ENCODE data around the gene TRPC4AP. TPM values are rescaled to one million over a fixed set of nuclear protein-coding genes. Genes with fewer than 3 reads are reported as not detected.

Gene TRPC4AP
- total RNA-seq, 1 donor = 98.8 TPM

DNA sequence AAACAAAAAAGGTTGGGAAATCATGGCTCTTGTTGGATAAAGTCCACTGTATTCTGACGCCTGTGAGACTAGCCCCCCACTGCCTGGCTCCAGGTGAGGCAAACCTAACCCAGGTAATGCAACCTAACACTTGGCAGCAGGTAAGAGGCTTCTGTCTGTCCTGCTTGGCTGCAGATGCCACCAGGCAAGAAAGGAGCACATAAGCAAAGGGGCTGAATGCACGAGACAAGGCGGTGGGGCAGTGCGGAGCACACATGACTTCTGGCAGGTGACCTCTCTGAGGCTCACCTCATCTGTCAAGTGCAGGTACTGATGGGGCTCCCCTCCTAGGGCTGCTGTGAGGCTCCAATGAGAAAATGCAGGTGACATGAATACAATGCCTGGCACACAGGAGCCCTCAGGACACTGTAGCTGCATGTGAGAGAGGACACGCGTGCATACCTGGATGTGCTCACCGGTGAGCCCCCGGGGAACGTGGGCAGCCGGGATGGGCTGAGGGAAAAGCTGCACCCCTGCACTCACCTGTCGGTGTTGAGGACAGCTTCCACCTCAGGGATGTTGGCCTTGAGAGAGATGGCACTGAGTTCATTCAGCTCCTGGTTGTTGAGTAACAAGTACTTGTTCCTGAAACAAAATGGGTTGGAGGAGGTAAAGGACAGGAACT, 82.8 kb downstream of the TRPC4AP start:
- H3K27ac ChIP-seq (ENCODE audit: low read depth, low read length) = no peak overlapping the region
- no peak overlapping the region for H2AFZ ChIP-seq (ENCODE audit: low read length)
- no peaks in the 10 kb centered on the region for H3K4me1 ChIP-seq (ENCODE audit: insufficient read depth, low read length)
- H4K20me1 ChIP-seq (ENCODE audit: insufficient read depth, low read length) = peaks cover 9% of the 10 kb centered on the region
- peak; percentile 52 for DNase-seq (ENCODE audit: insufficient read length, low spot score, missing footprints)
- no peaks in the 10 kb centered on the region for H3K79me2 ChIP-seq (ENCODE audit: insufficient read depth, low read length)
- H3K36me3 ChIP-seq (ENCODE audit: insufficient read depth, low read length) = peaks cover 91% of the 10 kb centered on the region
- no peaks in the 10 kb centered on the region for H3K9me3 ChIP-seq (ENCODE audit: low read depth, low read length)
- H3K4me2 ChIP-seq (ENCODE audit: insufficient read depth, low read length) = no peak overlapping the region
- TF ChIP-seq, protein P1, sequence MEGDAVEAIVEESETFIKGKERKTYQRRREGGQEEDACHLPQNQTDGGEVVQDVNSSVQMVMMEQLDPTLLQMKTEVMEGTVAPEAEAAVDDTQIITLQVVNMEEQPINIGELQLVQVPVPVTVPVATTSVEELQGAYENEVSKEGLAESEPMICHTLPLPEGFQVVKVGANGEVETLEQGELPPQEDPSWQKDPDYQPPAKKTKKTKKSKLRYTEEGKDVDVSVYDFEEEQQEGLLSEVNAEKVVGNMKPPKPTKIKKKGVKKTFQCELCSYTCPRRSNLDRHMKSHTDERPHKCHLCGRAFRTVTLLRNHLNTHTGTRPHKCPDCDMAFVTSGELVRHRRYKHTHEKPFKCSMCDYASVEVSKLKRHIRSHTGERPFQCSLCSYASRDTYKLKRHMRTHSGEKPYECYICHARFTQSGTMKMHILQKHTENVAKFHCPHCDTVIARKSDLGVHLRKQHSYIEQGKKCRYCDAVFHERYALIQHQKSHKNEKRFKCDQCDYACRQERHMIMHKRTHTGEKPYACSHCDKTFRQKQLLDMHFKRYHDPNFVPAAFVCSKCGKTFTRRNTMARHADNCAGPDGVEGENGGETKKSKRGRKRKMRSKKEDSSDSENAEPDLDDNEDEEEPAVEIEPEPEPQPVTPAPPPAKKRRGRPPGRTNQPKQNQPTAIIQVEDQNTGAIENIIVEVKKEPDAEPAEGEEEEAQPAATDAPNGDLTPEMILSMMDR (IDR thresholded peaks at IDR 0.05; ENCODE audit: extremely low read depth, low read depth, low read length) = no peak
- no peaks in the 10 kb centered on the region for H3K27me3 ChIP-seq (ENCODE audit: insufficient read depth, low read length)
- no peak overlapping the region for H3K4me3 ChIP-seq (ENCODE audit: insufficient read depth, low read length)

DNA sequence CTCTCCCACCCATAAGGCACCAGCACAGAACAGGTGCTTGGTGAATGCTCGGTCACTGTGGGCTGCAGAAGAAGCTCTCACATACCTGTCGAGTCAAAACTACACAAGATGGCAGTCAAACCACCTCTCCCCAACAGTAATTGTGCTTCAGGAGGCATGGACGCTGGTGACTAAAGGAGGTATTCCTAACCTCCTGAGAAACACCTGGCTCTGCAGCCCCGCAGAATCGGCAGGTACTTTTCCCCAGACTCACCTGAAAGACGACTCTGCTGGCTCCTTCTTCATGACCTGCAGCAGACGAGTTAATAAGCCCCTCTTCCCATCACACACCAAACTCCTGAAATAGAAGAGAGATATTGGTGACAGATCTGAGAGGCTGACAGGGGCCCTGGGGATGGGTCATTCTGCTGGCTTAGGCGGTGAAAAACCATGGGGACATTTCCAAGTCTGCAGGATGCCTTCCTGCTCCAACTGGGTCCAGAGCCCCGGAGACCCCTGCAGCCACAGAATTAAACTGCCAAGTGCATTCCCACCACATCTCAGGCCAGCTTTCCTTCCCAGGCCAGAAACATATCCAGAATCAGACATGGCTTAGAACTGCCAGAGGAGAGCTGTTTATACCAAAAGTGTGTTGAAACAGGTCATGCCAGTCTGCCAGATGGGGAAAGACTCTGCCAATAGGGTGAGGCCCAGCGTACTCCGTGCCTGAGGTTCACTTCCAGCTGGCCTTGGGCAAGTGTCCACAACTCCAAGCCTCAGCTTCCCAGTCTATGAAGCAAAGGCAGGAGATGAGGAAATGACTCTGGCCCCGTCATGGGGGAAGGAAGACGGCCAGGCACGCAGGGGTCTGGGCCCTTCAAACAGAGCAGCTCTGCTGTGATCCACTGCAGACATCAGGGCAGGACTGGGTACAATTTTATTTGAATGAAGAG, 83.9 kb downstream of the TRPC4AP start:
- Histone ChIP-seq H3K4me1 (ENCODE audit: insufficient read depth, low read length) (no peaks in the 10 kb centered on the region), H3K36me3 (ENCODE audit: insufficient read depth, low read length) (peaks cover 93% of the 10 kb centered on the region), H4K20me1 (ENCODE audit: insufficient read depth, low read length) (peaks cover 12% of the 10 kb centered on the region), H3K79me2 (ENCODE audit: insufficient read depth, low read length) (no peaks in the 10 kb centered on the region), H2AFZ (ENCODE audit: low read length) (no peak overlapping the region), H3K27me3 (ENCODE audit: insufficient read depth, low read length) (no peaks in the 10 kb centered on the region), H3K9me3 (ENCODE audit: low read depth, low read length) (no peaks in the 10 kb centered on the region), H3K4me3 (ENCODE audit: insufficient read depth, low read length) (no peak overlapping the region), H3K4me2 (ENCODE audit: insufficient read depth, low read length) (no peak overlapping the region), H3K27ac (ENCODE audit: low read depth, low read length) (no peak overlapping the region)
- TF ChIP-seq, protein P1 (IDR thresholded peaks at IDR 0.05; ENCODE audit: extremely low read depth, low read depth, low read length) = no peak
- DNase-seq (ENCODE audit: insufficient read length, low spot score, missing footprints) = peak; percentile 57

- TF ChIP-seq, protein P1 (IDR thresholded peaks at IDR 0.05; ENCODE audit: extremely low read depth, low read depth, low read length) = no peak
- H3K4me3 ChIP-seq (ENCODE audit: insufficient read depth, low read length) = no peak overlapping the region
- no peaks in the 10 kb centered on the region for H3K27me3 ChIP-seq (ENCODE audit: insufficient read depth, low read length)
- peaks cover 14% of the 10 kb centered on the region for H4K20me1 ChIP-seq (ENCODE audit: insufficient read depth, low read length)
- no peaks in the 10 kb centered on the region for H3K4me1 ChIP-seq (ENCODE audit: insufficient read depth, low read length)
- DNase-seq (ENCODE audit: insufficient read length, low spot score, missing footprints) = peak; percentile 46
- H3K27ac ChIP-seq (ENCODE audit: low read depth, low read length) = no peak overlapping the region
- no peaks in the 10 kb centered on the region for H3K9me3 ChIP-seq (ENCODE audit: low read depth, low read length)
- no peak overlapping the region for H3K4me2 ChIP-seq (ENCODE audit: insufficient read depth, low read length)
- no peak overlapping the region for H2AFZ ChIP-seq (ENCODE audit: low read length)
- H3K36me3 ChIP-seq (ENCODE audit: insufficient read depth, low read length) = peaks cover 92% of the 10 kb centered on the region
- no peaks in the 10 kb centered on the region for H3K79me2 ChIP-seq (ENCODE audit: insufficient read depth, low read length)
These were observed 84.7 kb downstream of the TRPC4AP start for GRCh38 chr20:35007891-35008290.

- TF ChIP-seq, protein P1 (IDR thresholded peaks at IDR 0.05; ENCODE audit: extremely low read depth, low read depth, low read length) = no peak
- no peaks in the 10 kb centered on the region for H3K79me2 ChIP-seq (ENCODE audit: insufficient read depth, low read length)
- H3K4me3 ChIP-seq (ENCODE audit: insufficient read depth, low read length) = no peak overlapping the region
- no peak overlapping the region for H3K27ac ChIP-seq (ENCODE audit: low read depth, low read length)
- no peaks in the 10 kb centered on the region for H3K9me3 ChIP-seq (ENCODE audit: low read depth, low read length)
- no peaks in the 10 kb centered on the region for H3K27me3 ChIP-seq (ENCODE audit: insufficient read depth, low read length)
- no peak overlapping the region for H3K4me2 ChIP-seq (ENCODE audit: insufficient read depth, low read length)
- H3K4me1 ChIP-seq (ENCODE audit: insufficient read depth, low read length) = no peaks in the 10 kb centered on the region
- no peak overlapping the region for H2AFZ ChIP-seq (ENCODE audit: low read length)
- H4K20me1 ChIP-seq (ENCODE audit: insufficient read depth, low read length) = peaks cover 18% of the 10 kb centered on the region
- DNase-seq (ENCODE audit: insufficient read length, low spot score, missing footprints) = peak; percentile 23
- H3K36me3 ChIP-seq (ENCODE audit: insufficient read depth, low read length) = peaks cover 92% of the 10 kb centered on the region
These were observed 85.2 kb downstream of the TRPC4AP start for GRCh38 chr20:35007413-35007812.

Measured in osteoblast (primary cell).